Right lobe of liver (tissue), 4 donors: ENCODE results near the gene NKAIN4.

ENCODE experiments used
- CTCF ChIP-seq, 4 donors: fragments of 200-600 bp in 3 of 4; fragments of 450-650 bp in 1 of 4; IDR thresholded peaks; one replicate each; pipeline versions ENCODE4 v1.5.1 to v1.8.0; 2016 to 2022; ENCODE audit warnings: antibody characterized with exemption in 4 of 4, mild to moderate bottlenecking in 2 of 4
- POLR2A ChIP-seq: fragments of 450-650 bp; IDR thresholded peaks from one replicate; pipeline ENCODE4 v1.6.1; 2017; ENCODE audit warnings: antibody characterized with exemption, mild to moderate bottlenecking
- donor health status: DM: no; HTN: no; CAD: no.
- donor health status: DM: no; HTN: no; CAD: no.
- donor health status: DM: no; HTN: yes; CAD: no.

DNA sequence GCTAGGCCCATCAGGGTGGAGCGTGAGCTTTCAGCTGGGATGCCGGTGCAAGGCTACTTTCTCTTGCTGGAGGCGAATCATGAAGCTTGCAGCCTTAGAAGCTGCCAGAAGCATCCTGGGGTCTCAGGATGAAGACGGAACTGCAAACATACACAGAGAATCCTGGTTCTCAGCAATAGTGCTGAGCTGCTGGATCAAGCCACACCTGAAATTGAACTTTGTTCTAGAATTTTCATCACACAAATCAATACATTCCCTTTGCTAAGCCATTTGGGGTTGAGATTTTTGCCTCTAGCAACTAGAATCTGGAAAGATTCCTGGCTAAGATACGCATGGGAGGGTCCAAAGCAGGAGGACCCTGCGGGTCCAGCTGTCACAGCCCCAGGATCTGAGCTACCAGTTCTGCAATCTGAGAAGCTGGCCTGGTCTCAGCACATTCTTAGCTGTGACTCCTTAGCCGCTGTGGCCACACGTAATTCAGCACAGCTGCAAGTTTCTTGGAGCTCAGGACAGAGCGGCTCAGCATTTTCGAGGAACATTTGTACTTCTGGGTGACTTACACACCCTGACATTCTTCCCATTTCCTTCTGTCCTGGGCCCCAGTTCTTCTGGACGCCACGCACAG, 11.7 kb upstream of the NKAIN4 start:
- no peak for TF ChIP-seq POLR2A
- TF ChIP-seq CTCF (IDR thresholded peaks at IDR 0.05): no peak
